ENCODE results near the gene CACNA1F.

Gene CACNA1F

GRCh38 chrX:49250578-49250977 lies 17.4 kb upstream of the CACNA1F start:
- no peak for DNase-seq (ENCODE audit: extremely low read depth, low read depth)
- no peak overlapping the region for H3K4me3 ChIP-seq (replicated peaks; ENCODE audit: low read depth, low read length)
- no peak for TF ChIP-seq CTCF (IDR thresholded peaks at IDR 0.05; ENCODE audit: low read depth, low read length, missing control alignments)

GRCh38 chrX:49250066-49250465 lies 16.9 kb upstream of the CACNA1F start:
- TF ChIP-seq CTCF (IDR thresholded peaks at IDR 0.05; ENCODE audit: low read depth, low read length, missing control alignments), result no peak
- no peak overlapping the region for H3K4me3 ChIP-seq (replicated peaks; ENCODE audit: low read depth, low read length)
- no peak for DNase-seq (ENCODE audit: extremely low read depth, low read depth)

GRCh38 chrX:49249616-49250015 lies 16.5 kb upstream of the CACNA1F start:
- no peak for DNase-seq (ENCODE audit: extremely low read depth, low read depth)
- H3K4me3 ChIP-seq (replicated peaks; ENCODE audit: low read depth, low read length), result no peak overlapping the region
- TF ChIP-seq CTCF (IDR thresholded peaks at IDR 0.05; ENCODE audit: low read depth, low read length, missing control alignments), result no peak

GRCh38 chrX:49249071-49249470 lies 15.9 kb upstream of the CACNA1F start:
- no peak for TF ChIP-seq CTCF (IDR thresholded peaks at IDR 0.05; ENCODE audit: low read depth, low read length, missing control alignments)
- DNase-seq (ENCODE audit: extremely low read depth, low read depth), result no peak

GRCh38 chrX:49247916-49248811 lies 15.0 kb upstream of the CACNA1F start:
- no peak for TF ChIP-seq CTCF (IDR thresholded peaks at IDR 0.05; ENCODE audit: low read depth, low read length, missing control alignments)
- DNase-seq (ENCODE audit: extremely low read depth, low read depth), result no peak
- H3K4me3 ChIP-seq (replicated peaks; ENCODE audit: low read depth, low read length), result no peak overlapping the region

More at GRCh38 chrX:49249071-49249470, 15.9 kb upstream of the CACNA1F start:
- no peak overlapping the region for H3K4me3 ChIP-seq (replicated peaks; ENCODE audit: low read depth, low read length)

- TF ChIP-seq CTCF (IDR thresholded peaks at IDR 0.05; ENCODE audit: low read depth, low read length, missing control alignments), result no peak
- no peak for DNase-seq (ENCODE audit: extremely low read depth, low read depth)
- H3K4me3 ChIP-seq (replicated peaks; ENCODE audit: low read depth, low read length), result no peak overlapping the region
Measured at GRCh38 chrX:49247346-49247745, 14.2 kb upstream of the CACNA1F start.

All from HFF-Myc (cell line).